H1 (cell line): ENCODE measurements around the gene ARL6IP4.
"Not testable (repeated sequence)": the region's sequence is repeated elsewhere in the genome, so short reads cannot be mapped to it uniquely, and the experiment has no call there.

Experiments used
- CTCF ChIP-seq, 3 experiments: IDR thresholded peaks; 1 replicate in 2 of 3; 2 replicates in 1 of 3; pipeline versions ENCODE4 v1.5.1 to v1.6.1; 2011; ENCODE audit warnings: low read length in 3 of 3, mild to moderate bottlenecking in 3 of 3, inconsistent platforms in 2 of 3, low read depth in 1 of 3, moderate library complexity in 1 of 3; ENCODE audit not compliant: insufficient read depth in 1 of 3; ENCODE audit errors: control extremely low read depth in 1 of 3
- EZH2 ChIP-seq: fragments of 200-600 bp; sonication (generic); IDR thresholded peaks from 2 replicates; pipeline ENCODE4 v1.7.1; 2012; ENCODE audit warnings: low read depth, mild to moderate bottlenecking, moderate library complexity, low read length, inconsistent platforms; ENCODE audit not compliant: severe bottlenecking
- MAFK ChIP-seq: IDR thresholded peaks from 2 replicates; pipeline ENCODE4 v1.6.1; 2012; ENCODE audit warnings: low read depth, mild to moderate bottlenecking, improper control_type of control experiment, low read length
- MAX ChIP-seq: IDR thresholded peaks from 2 replicates; pipeline ENCODE4 v1.6.1; 2012; ENCODE audit warnings: inconsistent platforms
- RAD21 ChIP-seq, 2 experiments: IDR thresholded peaks in 1 of 2; conservative IDR thresholded peaks in 1 of 2; 2 replicates each; pipeline ENCODE4 v1.6.1; 2011; ENCODE audit warnings: low read depth in 2 of 2, low read length in 2 of 2, improper control_type of control experiment in 1 of 2, inconsistent platforms in 1 of 2, mild to moderate bottlenecking in 1 of 2, moderate library complexity in 1 of 2
- SAP30 ChIP-seq: fragments of 300-600 bp; sonication (generic); IDR thresholded peaks from 2 replicates; pipeline ENCODE4 v1.7.1; 2012; ENCODE audit warnings: low read length, moderate library complexity, mild to moderate bottlenecking, inconsistent platforms; ENCODE audit not compliant: insufficient read depth, insufficient replicate concordance
- YY1 ChIP-seq: IDR thresholded peaks from 2 replicates; pipeline ENCODE4 v1.6.1; 2011; ENCODE audit warnings: low read depth, mild to moderate bottlenecking, low read length

GRCh38 chr12:123014473-123014872 is 34.0 kb downstream of the ARL6IP4 start:
- not testable (repeated sequence) for TF ChIP-seq MAX; MAFK; YY1; RAD21 (IDR thresholded peaks at IDR 0.05 in 1 of 2, conservative IDR thresholded peaks at IDR 0.05 in 1 of 2; ENCODE audit: low read depth in 2 of 2, low read length in 2 of 2); CTCF (IDR thresholded peaks at IDR 0.05; ENCODE audit: control extremely low read depth in 1 of 3, insufficient read depth in 1 of 3, low read depth in 1 of 3, low read length in 3 of 3); SAP30; EZH2
